Breast epithelium (tissue), 4 donors: Measurements from ENCODE around the gene SRRM5. TPM values are rescaled to one million over a fixed set of nuclear protein-coding genes. Genes with fewer than 3 reads are reported as not detected.
"Not testable (repeated sequence)": the region's sequence is repeated elsewhere in the genome, so short reads cannot be mapped to it uniquely, and the experiment has no call there.

Source experiments
- DNase-seq, 2 donors: peaks; one replicate each; pipeline ENCODE4 v3.0.0-alpha.2; 2019; ENCODE audit warnings: low spot score in 2 of 2
- H3K27ac ChIP-seq, 2 donors: fragments of 200-600 bp; sonication (generic) in 1 of 2; one replicate each; pipeline ENCODE4 v1.5.1; 2016 to 2019; ENCODE audit warnings: mild to moderate bottlenecking in 1 of 2
- H3K27me3 ChIP-seq, 2 donors: fragments of 200-600 bp; sonication (generic) in 1 of 2; one replicate each; pipeline versions ENCODE4 v1.5.1 to v1.6.0; 2017 to 2019; ENCODE audit warnings: control low read depth in 1 of 2, mild to moderate bottlenecking in 1 of 2
- H3K36me3 ChIP-seq: fragments of 200-600 bp; one replicate; pipeline ENCODE4 v1.5.1; 2019
- H3K4me1 ChIP-seq, 2 donors: fragments of 200-600 bp; sonication (generic); one replicate each; pipeline ENCODE4 v1.5.1; 2016 to 2019; ENCODE audit warnings: control low read depth in 1 of 2
- H3K4me3 ChIP-seq, 3 donors: fragments of 200-600 bp; sonication (generic); 1 replicate in 2 of 3; 2 replicates in 1 of 3; pipeline ENCODE4 v1.5.1; 2016 to 2019; ENCODE audit warnings: mild to moderate bottlenecking in 3 of 3, moderate library complexity in 2 of 3
- H3K9me3 ChIP-seq, 2 donors: fragments of 200-600 bp; sonication (generic) in 1 of 2; one replicate each; pipeline ENCODE4 v1.5.1; 2016 to 2019; ENCODE audit warnings: control low read depth in 1 of 2
- CTCF ChIP-seq, 3 donors: fragments of 450-650 bp; IDR thresholded peaks; one replicate each; pipeline ENCODE4 v1.5.1; 2016 to 2017; ENCODE audit warnings: antibody characterized with exemption in 3 of 3, mild to moderate bottlenecking in 3 of 3, moderate library complexity in 3 of 3
- POLR2A ChIP-seq: fragments of 450-650 bp; IDR thresholded peaks from one replicate; pipeline ENCODE4 v1.6.1; 2016; ENCODE audit warnings: antibody characterized with exemption, mild to moderate bottlenecking, moderate library complexity
- POLR2AphosphoS5 ChIP-seq, 3 donors: sonication (generic); formaldehyde crosslinking; IDR thresholded peaks; one replicate each; pipeline ENCODE4 v1.6.1; 2017; ENCODE audit warnings: antibody characterized with exemption in 3 of 3
- intact Hi-C: fragments of 100-400 bp; cut with DNase I; formaldehyde crosslinking; loops from one replicate; pipeline ENCODE4 v1.15.1; 2023; ENCODE audit warnings: low total_unique reads
- total RNA-seq, 3 donors: library from RNA; depleted of rRNA; stranded (reverse); fragments of >200 nt; gene quantifications; one replicate each; pipeline ENCODE4 v1.1.0, GENCODE V29; 2016

Gene SRRM5
- total RNA-seq, 3 donors from 2014 or later: 0.32 to 1.6 (median 0.33) TPM

- Histone ChIP-seq H3K9me3 (no peaks in the 10 kb centered on the region), H3K27me3 (no peaks in the 10 kb centered on the region), H3K27ac (no peak overlapping the region), H3K4me1 (no peaks in the 10 kb centered on the region), H3K36me3 (no peaks in the 10 kb centered on the region), H3K4me3 (no peak overlapping the region)
- intact Hi-C loops: no loop called here
- no peak for DNase-seq
- TF ChIP-seq CTCF (IDR thresholded peaks at IDR 0.05): no peak
- no peak for TF ChIP-seq POLR2A
- TF ChIP-seq POLR2AphosphoS5 (IDR thresholded peaks at IDR 0.05): no peak
Observed at GRCh38 chr19:43582495-43582894, 29.4 kb upstream of the SRRM5 start.

- intact Hi-C loops: no loop called here
- H3K4me1 ChIP-seq: no peaks in the 10 kb centered on the region
- no peak overlapping the region for H3K4me3 ChIP-seq
- H3K27me3 ChIP-seq: no peaks in the 10 kb centered on the region
- H3K9me3 ChIP-seq: no peaks in the 10 kb centered on the region
- no peaks in the 10 kb centered on the region for H3K36me3 ChIP-seq
- no peak for DNase-seq
- H3K27ac ChIP-seq: peak overlapping the region in 1 of 2 donors; percentile 55
- TF ChIP-seq POLR2A (no peak), POLR2AphosphoS5 (IDR thresholded peaks at IDR 0.05) (no peak), CTCF (IDR thresholded peaks at IDR 0.05) (no peak)
Observed at GRCh38 chr19:43584484-43584883, 27.4 kb upstream of the SRRM5 start.

GRCh38 chr19:43586346-43586745 lies 25.5 kb upstream of the SRRM5 start:
- Histone ChIP-seq H3K4me1 (no peaks in the 10 kb centered on the region), H3K4me3 (no peak overlapping the region), H3K36me3 (no peaks in the 10 kb centered on the region), H3K9me3 (no peaks in the 10 kb centered on the region), H3K27me3 (no peaks in the 10 kb centered on the region), H3K27ac (no peak overlapping the region)
- intact Hi-C loops: no loop called here
- TF ChIP-seq CTCF (IDR thresholded peaks at IDR 0.05): no peak
- no peak for TF ChIP-seq POLR2A
- TF ChIP-seq POLR2AphosphoS5 (IDR thresholded peaks at IDR 0.05): no peak
- no peak for DNase-seq

GRCh38 chr19:43587029-43587428 lies 24.9 kb upstream of the SRRM5 start:
- H3K9me3 ChIP-seq, H3K36me3 ChIP-seq, H3K27me3 ChIP-seq, H3K4me1 ChIP-seq, H3K27ac ChIP-seq, intact Hi-C loops, DNase-seq, H3K4me3 ChIP-seq: not testable (repeated sequence)

- no peaks in the 10 kb centered on the region for H3K27me3 ChIP-seq
- H3K4me3 ChIP-seq: no peak overlapping the region
- DNase-seq: no peak
- no peak for TF ChIP-seq POLR2AphosphoS5 (IDR thresholded peaks at IDR 0.05)
- TF ChIP-seq CTCF (IDR thresholded peaks at IDR 0.05): no peak
- no peak for TF ChIP-seq POLR2A
- intact Hi-C loops: no loop called here
- H3K4me1 ChIP-seq: no peaks in the 10 kb centered on the region
- no peaks in the 10 kb centered on the region for H3K9me3 ChIP-seq
- H3K27ac ChIP-seq: no peak overlapping the region
- peaks cover 6% of the 10 kb centered on the region for H3K36me3 ChIP-seq
Observed at GRCh38 chr19:43589277-43589676, 22.6 kb upstream of the SRRM5 start.

GRCh38 chr19:43589678-43590077 lies 22.2 kb upstream of the SRRM5 start:
- Histone ChIP-seq H3K4me1 (no peaks in the 10 kb centered on the region), H3K36me3 (peaks cover 6% of the 10 kb centered on the region), H3K27ac (no peak overlapping the region), H3K9me3 (no peaks in the 10 kb centered on the region), H3K4me3 (no peak overlapping the region), H3K27me3 (no peaks in the 10 kb centered on the region)
- intact Hi-C loops: loop anchor here (10.0 kb wide), 1 partner anchor 55 kb away; the partner anchor contains the start of gene ZNF575
- no peak for DNase-seq
- TF ChIP-seq POLR2A (no peak), CTCF (IDR thresholded peaks at IDR 0.05) (no peak), POLR2AphosphoS5 (IDR thresholded peaks at IDR 0.05) (no peak)
